ENCODE results near the gene DCAF11.

Gene DCAF11

DNA sequence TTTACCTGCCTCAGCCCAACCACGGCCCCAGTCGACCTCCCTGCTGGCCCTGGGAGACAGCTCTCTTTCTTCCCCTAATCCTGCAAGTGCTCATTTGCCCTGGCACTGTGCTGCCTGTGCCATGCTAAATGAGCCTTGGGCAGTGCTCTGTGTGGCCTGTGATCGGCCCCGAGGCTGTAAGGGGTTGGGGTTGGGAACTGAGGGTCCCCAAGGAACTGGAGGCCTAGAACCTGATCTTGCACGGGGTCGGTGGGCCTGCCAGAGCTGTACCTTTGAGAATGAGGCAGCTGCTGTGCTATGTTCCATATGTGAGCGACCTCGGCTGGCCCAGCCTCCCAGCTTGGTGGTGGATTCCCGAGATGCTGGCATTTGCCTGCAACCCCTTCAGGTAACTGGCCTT, 35.5 kb downstream of the DCAF11 start:
- Histone ChIP-seq H3K9ac (ENCODE audit: low read length) (no peak overlapping the region), H3K4me1 (ENCODE audit: low read length) (peaks cover 14% of the 10 kb centered on the region), H3K27ac (ENCODE audit: low read length) (no peak overlapping the region), H4K20me1 (ENCODE audit: insufficient read depth, low read length) (0 out of 2 replicates have a peak, but pooled peaks cover 2% of the 10 kb centered on the region), H2AFZ (ENCODE audit: low read depth, low read length) (no peak overlapping the region), H3K4me2 (ENCODE audit: low read length) (no peak overlapping the region), H3K36me3 (replicated peaks; ENCODE audit: low read depth, low read length) (peaks cover 39% of the 10 kb centered on the region), H3K4me3 (ENCODE audit: low read length) (no peak overlapping the region), H3K27me3 (ENCODE audit: low read depth, low read length) (no peaks in the 10 kb centered on the region), H3K9me3 (ENCODE audit: insufficient read depth, low read length) (no peaks in the 10 kb centered on the region), H3K79me2 (ENCODE audit: low read length) (peaks cover 35% of the 10 kb centered on the region)
- TF ChIP-seq, protein P1, sequence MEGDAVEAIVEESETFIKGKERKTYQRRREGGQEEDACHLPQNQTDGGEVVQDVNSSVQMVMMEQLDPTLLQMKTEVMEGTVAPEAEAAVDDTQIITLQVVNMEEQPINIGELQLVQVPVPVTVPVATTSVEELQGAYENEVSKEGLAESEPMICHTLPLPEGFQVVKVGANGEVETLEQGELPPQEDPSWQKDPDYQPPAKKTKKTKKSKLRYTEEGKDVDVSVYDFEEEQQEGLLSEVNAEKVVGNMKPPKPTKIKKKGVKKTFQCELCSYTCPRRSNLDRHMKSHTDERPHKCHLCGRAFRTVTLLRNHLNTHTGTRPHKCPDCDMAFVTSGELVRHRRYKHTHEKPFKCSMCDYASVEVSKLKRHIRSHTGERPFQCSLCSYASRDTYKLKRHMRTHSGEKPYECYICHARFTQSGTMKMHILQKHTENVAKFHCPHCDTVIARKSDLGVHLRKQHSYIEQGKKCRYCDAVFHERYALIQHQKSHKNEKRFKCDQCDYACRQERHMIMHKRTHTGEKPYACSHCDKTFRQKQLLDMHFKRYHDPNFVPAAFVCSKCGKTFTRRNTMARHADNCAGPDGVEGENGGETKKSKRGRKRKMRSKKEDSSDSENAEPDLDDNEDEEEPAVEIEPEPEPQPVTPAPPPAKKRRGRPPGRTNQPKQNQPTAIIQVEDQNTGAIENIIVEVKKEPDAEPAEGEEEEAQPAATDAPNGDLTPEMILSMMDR (IDR thresholded peaks at IDR 0.05; ENCODE audit: low read depth, low read length) = no peak
- TF ChIP-seq EZH2phosphoT487 (IDR thresholded peaks at IDR 0.05; ENCODE audit: low read depth) = no peak

- Histone ChIP-seq H3K4me3 (ENCODE audit: low read length) (no peak overlapping the region), H2AFZ (ENCODE audit: low read depth, low read length) (no peak overlapping the region), H3K79me2 (ENCODE audit: low read length) (peaks cover 30% of the 10 kb centered on the region), H3K27me3 (ENCODE audit: low read depth, low read length) (no peaks in the 10 kb centered on the region), H3K4me1 (ENCODE audit: low read length) (peaks cover 10% of the 10 kb centered on the region), H4K20me1 (ENCODE audit: insufficient read depth, low read length) (0 out of 2 replicates have a peak, but pooled peaks cover 2% of the 10 kb centered on the region), H3K27ac (ENCODE audit: low read length) (no peak overlapping the region), H3K4me2 (ENCODE audit: low read length) (no peak overlapping the region), H3K9me3 (ENCODE audit: insufficient read depth, low read length) (no peaks in the 10 kb centered on the region), H3K36me3 (replicated peaks; ENCODE audit: low read depth, low read length) (peaks cover 41% of the 10 kb centered on the region), H3K9ac (ENCODE audit: low read length) (no peak overlapping the region)
- TF ChIP-seq EZH2phosphoT487 (IDR thresholded peaks at IDR 0.05; ENCODE audit: low read depth) = no peak
- TF ChIP-seq, protein P1 (IDR thresholded peaks at IDR 0.05; ENCODE audit: low read depth, low read length) = no peak
Observed at GRCh38 chr14:24150567-24150966, 36.0 kb downstream of the DCAF11 start.

DNA sequence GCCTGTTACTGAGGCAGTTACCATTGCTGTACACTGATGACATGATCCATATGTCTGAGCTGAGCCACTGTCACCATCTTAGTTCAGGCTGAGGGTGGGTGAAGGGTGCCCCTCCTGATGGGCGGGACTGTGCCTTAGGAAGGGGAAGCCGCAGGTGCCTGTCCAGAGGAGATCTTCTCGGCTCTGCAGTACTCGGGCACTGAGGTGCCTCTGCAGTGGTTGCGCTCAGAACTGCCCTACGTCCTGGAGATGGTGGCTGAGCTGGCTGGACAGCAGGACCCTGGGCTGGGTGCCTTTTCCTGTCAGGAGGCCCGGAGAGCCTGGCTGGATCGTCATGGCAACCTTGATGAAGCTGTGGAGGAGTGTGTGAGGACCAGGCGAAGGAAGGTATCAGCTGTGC, 36.4 kb downstream of the DCAF11 start:
- Histone ChIP-seq H3K9me3 (ENCODE audit: insufficient read depth, low read length) (no peaks in the 10 kb centered on the region), H3K36me3 (replicated peaks; ENCODE audit: low read depth, low read length) (peaks cover 46% of the 10 kb centered on the region), H2AFZ (ENCODE audit: low read depth, low read length) (no peak overlapping the region), H3K9ac (ENCODE audit: low read length) (no peak overlapping the region), H3K4me3 (ENCODE audit: low read length) (no peak overlapping the region), H3K27ac (ENCODE audit: low read length) (no peak overlapping the region), H4K20me1 (ENCODE audit: insufficient read depth, low read length) (0 out of 2 replicates have a peak, but pooled peaks cover 2% of the 10 kb centered on the region), H3K79me2 (ENCODE audit: low read length) (peaks cover 25% of the 10 kb centered on the region), H3K4me2 (ENCODE audit: low read length) (no peak overlapping the region), H3K4me1 (ENCODE audit: low read length) (peaks cover 7% of the 10 kb centered on the region), H3K27me3 (ENCODE audit: low read depth, low read length) (no peaks in the 10 kb centered on the region)
- TF ChIP-seq EZH2phosphoT487 (IDR thresholded peaks at IDR 0.05; ENCODE audit: low read depth) = no peak
- TF ChIP-seq, protein P1 (IDR thresholded peaks at IDR 0.05; ENCODE audit: low read depth, low read length) = no peak

DNA sequence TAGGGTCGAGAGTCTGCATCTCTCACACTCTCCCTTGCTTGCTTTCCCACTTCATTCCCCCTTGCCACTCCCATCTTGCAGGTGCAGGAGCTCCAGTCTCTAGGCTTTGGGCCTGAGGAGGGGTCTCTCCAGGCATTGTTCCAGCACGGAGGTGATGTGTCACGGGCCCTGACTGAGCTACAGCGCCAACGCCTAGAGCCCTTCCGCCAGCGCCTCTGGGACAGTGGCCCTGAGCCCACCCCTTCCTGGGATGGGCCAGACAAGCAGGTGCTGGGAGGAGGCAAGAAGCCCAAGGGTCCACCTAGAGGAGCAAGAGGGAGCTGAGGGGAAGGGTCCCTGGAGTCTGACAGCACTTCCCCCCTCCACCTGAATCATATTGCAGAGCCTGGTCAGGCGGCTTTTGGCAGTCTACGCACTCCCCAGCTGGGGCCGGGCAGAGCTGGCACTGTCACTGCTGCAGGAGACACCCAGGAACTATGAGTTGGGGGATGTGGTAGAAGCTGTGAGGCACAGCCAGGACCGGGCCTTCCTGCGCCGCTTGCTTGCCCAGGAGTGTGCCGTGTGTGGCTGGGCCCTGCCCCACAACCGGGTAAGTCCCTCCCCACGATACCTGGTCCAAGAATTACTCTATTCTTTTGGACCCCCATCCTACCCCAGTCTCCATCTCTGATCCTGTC, 37.0 kb downstream of the DCAF11 start:
- H3K79me2 ChIP-seq (ENCODE audit: low read length) = peaks cover 22% of the 10 kb centered on the region
- H3K9me3 ChIP-seq (ENCODE audit: insufficient read depth, low read length) = no peaks in the 10 kb centered on the region
- H3K4me2 ChIP-seq (ENCODE audit: low read length) = no peak overlapping the region
- no peak overlapping the region for H2AFZ ChIP-seq (ENCODE audit: low read depth, low read length)
- TF ChIP-seq, protein P1 (IDR thresholded peaks at IDR 0.05; ENCODE audit: low read depth, low read length) = no peak
- H3K36me3 ChIP-seq (replicated peaks; ENCODE audit: low read depth, low read length) = peaks cover 46% of the 10 kb centered on the region
- H3K27me3 ChIP-seq (ENCODE audit: low read depth, low read length) = no peaks in the 10 kb centered on the region
- no peak overlapping the region for H3K4me3 ChIP-seq (ENCODE audit: low read length)
- 0 out of 2 replicates have a peak, but pooled peaks cover 2% of the 10 kb centered on the region for H4K20me1 ChIP-seq (ENCODE audit: insufficient read depth, low read length)
- H3K4me1 ChIP-seq (ENCODE audit: low read length) = peaks cover 7% of the 10 kb centered on the region
- no peak overlapping the region for H3K9ac ChIP-seq (ENCODE audit: low read length)
- no peak overlapping the region for H3K27ac ChIP-seq (ENCODE audit: low read length)

All from OCI-LY3 (cell line).